ENCODE results near the gene BLVRB. TPM values are rescaled to one million over a fixed set of nuclear protein-coding genes. Genes with fewer than 3 reads are reported as not detected.

BLVRB gene
- total RNA-seq, 1 experiment from 2014 or later: 113 TPM

DNA sequence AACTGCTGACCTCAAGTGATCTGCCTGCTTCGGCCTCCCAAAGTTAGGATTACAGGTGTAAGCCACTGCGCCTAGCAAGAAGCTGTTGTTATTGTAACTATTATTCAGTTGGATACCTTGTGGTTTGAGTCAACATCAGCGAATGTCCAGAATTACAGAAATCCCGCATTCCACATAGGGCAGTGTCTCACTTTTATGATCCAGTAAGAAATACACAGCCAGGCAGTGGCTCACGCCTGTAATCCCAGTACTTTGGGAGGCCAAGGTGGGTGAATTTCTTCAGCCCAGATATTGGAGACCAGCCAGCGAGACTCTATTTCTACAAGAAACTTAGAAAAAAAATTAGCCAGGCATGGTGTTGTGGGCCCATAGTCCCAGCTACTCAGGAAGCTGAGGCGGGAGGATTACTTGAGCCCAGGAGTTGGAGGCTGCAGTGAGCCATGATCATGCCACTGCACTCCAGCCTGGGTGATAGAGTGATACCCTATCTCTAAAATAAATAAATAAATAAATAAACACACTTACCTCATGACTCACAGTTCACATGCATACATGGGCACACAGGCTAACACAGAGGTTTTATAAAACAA is 45.1 kb upstream of the BLVRB start:
- no peak for DNase-seq (ENCODE audit: low read depth, low spot score)
- H3K79me2 ChIP-seq (ENCODE audit: insufficient read depth, low read length): no peaks in the 10 kb centered on the region
- no peak for TF ChIP-seq CBX3 (IDR thresholded peaks at IDR 0.05; ENCODE audit: low read depth)
- no peak for TF ChIP-seq YY1 (IDR thresholded peaks at IDR 0.05; ENCODE audit: extremely low read depth, insufficient replicate concordance, low read depth, low read length)
- TF ChIP-seq SRF (IDR thresholded peaks at IDR 0.05; ENCODE audit: low read depth): no peak
- TF ChIP-seq FOSL1 (IDR thresholded peaks at IDR 0.05; ENCODE audit: low read depth): no peak
- TF ChIP-seq CEBPB (IDR thresholded peaks at IDR 0.05; ENCODE audit: low read depth): no peak
- no peak for TF ChIP-seq JUND (IDR thresholded peaks at IDR 0.05)
- TF ChIP-seq EZH2phosphoT487 (IDR thresholded peaks at IDR 0.05; ENCODE audit: borderline replicate concordance): no peak
- no peak for TF ChIP-seq ELF1 (IDR thresholded peaks at IDR 0.05; ENCODE audit: borderline replicate concordance, low read depth)
- TF ChIP-seq, protein P1, sequence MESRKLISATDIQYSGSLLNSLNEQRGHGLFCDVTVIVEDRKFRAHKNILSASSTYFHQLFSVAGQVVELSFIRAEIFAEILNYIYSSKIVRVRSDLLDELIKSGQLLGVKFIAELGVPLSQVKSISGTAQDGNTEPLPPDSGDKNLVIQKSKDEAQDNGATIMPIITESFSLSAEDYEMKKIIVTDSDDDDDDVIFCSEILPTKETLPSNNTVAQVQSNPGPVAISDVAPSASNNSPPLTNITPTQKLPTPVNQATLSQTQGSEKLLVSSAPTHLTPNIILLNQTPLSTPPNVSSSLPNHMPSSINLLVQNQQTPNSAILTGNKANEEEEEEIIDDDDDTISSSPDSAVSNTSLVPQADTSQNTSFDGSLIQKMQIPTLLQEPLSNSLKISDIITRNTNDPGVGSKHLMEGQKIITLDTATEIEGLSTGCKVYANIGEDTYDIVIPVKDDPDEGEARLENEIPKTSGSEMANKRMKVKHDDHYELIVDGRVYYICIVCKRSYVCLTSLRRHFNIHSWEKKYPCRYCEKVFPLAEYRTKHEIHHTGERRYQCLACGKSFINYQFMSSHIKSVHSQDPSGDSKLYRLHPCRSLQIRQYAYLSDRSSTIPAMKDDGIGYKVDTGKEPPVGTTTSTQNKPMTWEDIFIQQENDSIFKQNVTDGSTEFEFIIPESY (IDR thresholded peaks at IDR 0.05; ENCODE audit: extremely low read depth, insufficient replicate concordance, low read length): no peak
- TF ChIP-seq, protein P2, sequence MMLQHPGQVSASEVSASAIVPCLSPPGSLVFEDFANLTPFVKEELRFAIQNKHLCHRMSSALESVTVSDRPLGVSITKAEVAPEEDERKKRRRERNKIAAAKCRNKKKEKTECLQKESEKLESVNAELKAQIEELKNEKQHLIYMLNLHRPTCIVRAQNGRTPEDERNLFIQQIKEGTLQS (IDR thresholded peaks at IDR 0.05): no peak
- TF ChIP-seq, protein P3, sequence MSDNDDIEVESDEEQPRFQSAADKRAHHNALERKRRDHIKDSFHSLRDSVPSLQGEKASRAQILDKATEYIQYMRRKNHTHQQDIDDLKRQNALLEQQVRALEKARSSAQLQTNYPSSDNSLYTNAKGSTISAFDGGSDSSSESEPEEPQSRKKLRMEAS (IDR thresholded peaks at IDR 0.05): no peak
- TF ChIP-seq RAD21 (IDR thresholded peaks at IDR 0.05; ENCODE audit: low read depth): no peak
- no peak for TF ChIP-seq EGR1 (IDR thresholded peaks at IDR 0.05; ENCODE audit: low read depth)
- TF ChIP-seq POLR2AphosphoS5 (IDR thresholded peaks at IDR 0.05; ENCODE audit: low read depth, low read length): no peak
- no peak for TF ChIP-seq EZH2 (IDR thresholded peaks at IDR 0.05)
- TF ChIP-seq ZFX (IDR thresholded peaks at IDR 0.05): no peak
- TF ChIP-seq SIN3A (IDR thresholded peaks at IDR 0.05; ENCODE audit: low read depth): no peak
- no peak for TF ChIP-seq ZNF274 (IDR thresholded peaks at IDR 0.05; ENCODE audit: low read depth, low read length)
- no peaks in the 10 kb centered on the region for H4K20me1 ChIP-seq (ENCODE audit: insufficient read depth)
- no peak overlapping the region for H3K27ac ChIP-seq (ENCODE audit: low read depth, low read length)
- ATAC-seq: no peak
- no peaks in the 10 kb centered on the region for H3K9me2 ChIP-seq (ENCODE audit: insufficient read depth)
- no peaks in the 10 kb centered on the region for H3K9me3 ChIP-seq (ENCODE audit: control insufficient read depth in 1 of 2, insufficient read depth in 1 of 2, low read depth in 1 of 2, low read length in 2 of 2)
- ChIA-PET CTCF (interaction anchor here (0.8 to 1.3 kb wide), 2 partner anchors 11 to 88 kb away, joined by 3 read pairs; no protein-coding TSS in a partner anchor), POLR2A (no interaction called here), RAD21 (ENCODE audit: low non-redundant PET in 1 of 2, low total read pairs in 2 of 2, uncharacterized antibody in 2 of 2, unreplicated experiment in 2 of 2) (no interaction called here)
- no peaks in the 10 kb centered on the region for H3K27me3 ChIP-seq (ENCODE audit: insufficient read depth, low read length)
- H3K4me2 ChIP-seq (ENCODE audit: low read length): no peak overlapping the region
- H3K4me3 ChIP-seq (replicated peaks in 1 of 2; ENCODE audit: low read depth in 1 of 2, low read length in 2 of 2): no peak overlapping the region
- no TSS peak for BruUV-seq (replicated peaks)
- intact Hi-C loops (cut with micrococcal nuclease): no loop called here
- no peaks in the 10 kb centered on the region for H3K4me1 ChIP-seq (ENCODE audit: control insufficient read depth in 1 of 2, insufficient read depth in 2 of 2, low read length in 2 of 2)
- H3K9ac ChIP-seq (ENCODE audit: low read length): no peak overlapping the region
- H2AFZ ChIP-seq (ENCODE audit: low read depth, low read length, poor library complexity, severe bottlenecking): no peak overlapping the region
- H3K36me3 ChIP-seq (ENCODE audit: control insufficient read depth in 1 of 2, insufficient read depth in 2 of 2, low read length in 2 of 2): no peaks in the 10 kb centered on the region
